GM08714 (cell line): ENCODE measurements around the gene CHST12.

Experiments used
- H3K4me3 ChIP-seq: fragments of 200-500 bp; sonication (Bioruptor generic); 2 replicates; pipeline ENCODE4 v1.5.1; 2014; ENCODE audit warnings: mild to moderate bottlenecking, low read length, inconsistent platforms
- ZNF274 ChIP-seq: IDR thresholded peaks from 2 replicates; pipeline ENCODE4 v1.6.1; 2012; ENCODE audit warnings: mild to moderate bottlenecking, low read depth, low read length

Gene CHST12

DNA sequence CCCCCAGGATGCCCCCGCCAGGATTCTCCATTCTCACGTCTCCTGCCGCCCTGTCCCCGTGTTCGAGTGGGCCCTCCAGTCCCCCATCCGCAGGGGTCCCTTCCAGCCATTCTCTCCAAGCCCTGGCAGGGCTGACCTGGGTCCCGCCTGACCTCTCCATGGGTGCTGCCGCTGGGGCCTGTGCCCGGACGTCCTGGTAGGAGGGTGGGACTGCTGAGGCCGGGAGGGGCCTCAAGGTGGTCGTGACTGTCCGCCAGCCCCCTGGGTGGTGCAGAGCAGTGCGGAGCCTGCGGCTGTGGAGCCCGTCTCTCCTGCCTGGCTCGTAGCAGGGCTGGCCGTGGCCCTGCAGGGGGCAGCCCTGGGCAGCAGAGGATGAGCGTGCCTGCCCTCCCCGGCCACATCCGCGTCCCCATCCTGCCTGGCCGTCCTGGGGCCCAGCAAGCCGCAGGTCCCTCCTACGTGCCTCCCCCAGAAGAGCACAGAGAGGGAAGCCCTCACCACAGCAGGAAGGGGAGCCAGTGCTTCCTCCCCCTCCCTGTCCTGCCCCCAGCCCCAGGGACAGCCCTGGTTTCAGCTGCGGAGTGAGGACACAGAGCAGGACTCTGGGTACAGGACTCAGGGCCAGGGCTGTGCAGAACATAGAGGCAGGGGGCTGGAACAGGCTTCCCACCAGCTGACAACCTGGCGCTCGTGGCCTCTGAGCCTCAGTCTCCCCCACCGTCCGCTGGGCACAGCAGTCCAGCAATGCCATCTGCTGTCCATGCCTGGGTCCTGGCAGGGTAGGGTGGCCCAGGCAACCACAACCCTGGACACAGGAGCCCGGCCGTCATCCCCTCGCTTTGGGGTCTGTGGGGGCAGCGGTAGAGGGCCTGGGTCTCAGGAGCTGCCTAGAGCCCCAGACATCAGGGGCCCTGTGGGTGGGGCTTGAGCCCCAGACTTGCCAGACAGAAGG lies 74.3 kb downstream of the CHST12 start:
- no peak overlapping the region for H3K4me3 ChIP-seq
- no peak for TF ChIP-seq ZNF274

DNA sequence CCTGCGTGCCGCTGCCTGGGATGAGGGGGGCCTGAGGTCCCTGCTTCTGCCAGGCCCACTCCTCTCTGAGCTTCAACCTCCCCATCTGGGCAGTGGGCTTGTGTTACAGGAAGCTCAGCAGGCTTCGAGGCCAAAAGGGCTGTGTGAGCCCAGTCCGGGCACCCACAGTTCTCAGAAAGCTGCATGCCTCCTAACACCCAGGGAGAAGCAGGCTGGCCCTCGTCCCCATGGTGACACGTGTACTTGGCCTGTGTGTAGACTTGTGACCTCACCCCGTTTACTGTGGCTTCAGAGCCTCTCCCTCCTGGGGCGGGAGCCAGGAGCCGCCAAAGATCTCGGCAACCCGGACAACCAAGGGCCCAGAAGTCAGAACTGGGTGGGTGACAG lies 75.0 kb downstream of the CHST12 start:
- no peak for TF ChIP-seq ZNF274
- no peak overlapping the region for H3K4me3 ChIP-seq

DNA sequence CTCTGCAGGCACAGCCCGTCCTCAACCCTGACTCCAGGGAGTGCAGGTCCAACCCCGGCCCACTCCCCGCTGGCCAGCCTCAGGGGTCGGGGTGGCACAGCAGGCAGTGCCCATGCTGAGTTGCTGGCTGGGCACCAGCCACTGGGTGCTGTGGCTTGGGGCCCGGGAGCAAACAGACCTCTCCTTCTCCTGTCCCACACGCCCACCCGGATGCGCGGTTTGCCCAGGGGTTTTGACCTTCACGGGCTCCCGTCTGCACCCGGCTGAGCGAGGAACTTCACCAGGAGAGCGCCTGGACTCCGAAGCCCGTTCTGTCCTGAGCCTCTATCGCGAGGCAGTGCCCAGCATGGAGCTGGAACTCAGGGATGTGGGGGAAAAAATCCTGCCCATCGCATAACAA lies 75.4 kb downstream of the CHST12 start:
- no peak overlapping the region for H3K4me3 ChIP-seq
- TF ChIP-seq ZNF274, result no peak

DNA sequence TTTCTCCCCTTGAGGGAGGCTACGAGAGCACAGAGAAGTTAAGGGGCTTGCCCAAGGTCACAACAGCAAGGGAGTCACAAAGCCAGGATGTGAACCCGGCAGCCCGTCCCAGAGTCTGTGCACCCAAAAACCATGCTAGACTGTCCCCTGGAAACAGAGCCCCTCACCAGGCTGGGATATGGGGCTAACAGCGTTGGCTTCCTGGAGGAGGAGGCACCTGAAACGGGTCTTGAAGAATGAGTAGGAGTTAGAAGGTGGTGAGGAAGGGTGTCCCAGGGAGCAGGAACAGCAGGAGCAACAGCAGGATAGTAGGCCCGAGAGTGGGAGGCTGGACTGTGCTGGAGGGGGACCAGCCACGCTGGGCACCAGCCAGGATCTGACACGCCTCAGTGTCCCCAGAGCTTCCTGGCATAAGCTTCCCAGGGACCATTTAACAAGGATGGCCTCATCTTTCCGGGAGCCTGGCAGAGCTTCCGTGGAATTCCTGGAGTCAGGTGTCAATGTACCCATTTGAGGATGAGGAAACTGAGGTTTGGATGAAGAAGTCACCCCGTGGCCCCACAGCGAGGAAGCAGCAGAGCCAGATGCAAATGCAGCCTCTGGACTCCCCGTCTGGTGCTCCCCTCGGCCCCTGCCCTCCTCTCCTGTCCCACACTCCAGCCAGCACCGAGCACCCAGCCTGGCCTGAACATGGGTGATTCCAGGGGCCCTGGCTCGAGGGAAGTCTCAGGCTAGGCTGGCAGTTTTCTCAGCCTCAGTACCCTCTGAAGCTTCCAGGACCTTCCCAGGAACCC lies 76.1 kb downstream of the CHST12 start:
- TF ChIP-seq ZNF274, result no peak

DNA sequence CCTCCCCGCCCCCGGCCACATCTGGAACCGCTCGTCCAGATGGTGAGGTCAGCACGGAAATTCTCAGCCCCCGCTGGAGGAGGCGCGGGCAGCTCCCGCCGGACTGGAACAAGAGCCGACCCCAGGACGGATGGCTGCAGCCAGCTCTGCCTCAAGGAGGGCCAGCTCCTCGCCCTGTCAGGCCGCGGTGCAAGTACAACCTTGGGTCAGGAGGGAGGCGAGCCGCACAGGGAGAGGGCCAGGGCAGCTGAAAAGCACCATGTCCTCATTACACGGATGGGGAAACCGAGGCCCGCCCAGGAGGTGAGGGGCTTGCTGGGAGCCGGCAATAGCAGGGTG lies 76.6 kb downstream of the CHST12 start:
- TF ChIP-seq ZNF274, result no peak
- no peak overlapping the region for H3K4me3 ChIP-seq

More for the DNA sequence above, 76.1 kb downstream of the CHST12 start:
- no peak overlapping the region for H3K4me3 ChIP-seq

DNA sequence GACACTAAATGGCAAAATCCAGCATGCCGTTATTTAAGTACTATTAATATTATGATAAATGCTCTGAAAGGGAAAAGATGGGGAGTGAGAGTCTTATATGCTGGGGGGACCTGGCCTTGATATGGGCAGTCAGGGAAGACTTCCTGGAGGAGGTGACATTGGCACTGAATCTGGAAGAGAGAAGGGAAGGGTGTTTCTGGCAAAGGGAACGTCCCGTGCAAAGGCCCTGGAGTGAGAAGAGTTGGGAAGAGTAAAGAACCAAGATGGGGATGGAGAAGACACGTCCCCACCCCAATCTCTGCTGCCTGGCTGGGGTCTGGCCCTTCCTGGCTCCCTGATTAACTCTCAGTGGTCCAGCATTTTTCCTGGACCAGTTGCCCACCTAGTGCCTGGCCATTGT lies 77.8 kb downstream of the CHST12 start:
- no peak for TF ChIP-seq ZNF274
- H3K4me3 ChIP-seq, result no peak overlapping the region

DNA sequence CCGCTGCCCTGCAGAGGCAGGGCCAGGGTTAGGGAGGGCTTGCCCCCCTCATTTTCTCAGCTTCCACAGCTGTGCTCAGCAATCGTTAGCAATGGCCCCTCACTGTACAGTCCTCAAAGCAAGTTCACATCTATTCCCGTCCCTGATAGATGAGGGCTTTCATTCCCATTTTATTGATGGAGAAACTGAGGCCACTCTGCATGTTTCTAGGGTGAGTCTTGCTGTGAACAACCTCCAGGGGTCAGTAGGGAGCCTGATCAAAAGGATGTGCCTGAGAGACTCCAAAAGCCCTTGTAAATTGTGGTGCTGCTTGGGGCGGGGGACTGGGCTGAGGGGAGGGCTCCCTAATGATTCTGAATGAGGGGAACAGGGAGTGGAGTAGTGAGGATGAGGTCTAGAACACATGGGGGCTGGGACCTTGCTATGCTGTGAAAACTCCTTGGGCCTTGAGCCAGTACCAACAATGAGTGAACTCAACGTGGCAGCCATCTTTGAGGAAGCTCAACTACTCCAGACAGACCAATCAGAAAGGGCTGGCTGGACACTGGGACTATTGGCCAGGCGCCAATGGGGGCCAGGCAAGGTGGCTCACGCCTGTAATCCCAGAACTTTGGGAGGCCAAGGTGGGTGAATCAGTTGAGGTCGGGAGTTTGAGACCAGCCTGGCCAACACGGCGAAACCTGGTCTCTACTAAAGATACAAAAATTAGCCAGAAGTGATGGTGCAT lies 79.5 kb downstream of the CHST12 start:
- H3K4me3 ChIP-seq, result no peak overlapping the region
- TF ChIP-seq ZNF274, result no peak

DNA sequence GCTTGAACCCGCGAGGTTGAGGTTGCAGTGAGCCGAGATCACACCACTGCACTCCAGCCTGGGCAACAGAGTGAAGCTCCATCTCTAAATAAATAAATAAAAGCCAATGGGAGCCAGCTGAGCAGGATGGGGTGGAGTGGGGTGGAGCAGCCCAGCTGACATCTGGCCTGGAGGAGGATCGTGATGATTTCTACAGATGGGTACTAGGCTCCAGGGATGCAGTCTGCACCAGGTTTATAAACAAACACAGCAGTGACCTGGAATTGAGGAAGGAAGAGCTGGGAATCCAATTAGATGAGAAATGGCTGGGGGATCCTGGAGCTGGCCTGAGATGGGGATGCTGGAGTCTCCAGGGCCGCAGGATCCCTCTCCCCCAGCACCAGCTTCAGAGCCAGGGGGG lies 80.1 kb downstream of the CHST12 start:
- no peak for TF ChIP-seq ZNF274

DNA sequence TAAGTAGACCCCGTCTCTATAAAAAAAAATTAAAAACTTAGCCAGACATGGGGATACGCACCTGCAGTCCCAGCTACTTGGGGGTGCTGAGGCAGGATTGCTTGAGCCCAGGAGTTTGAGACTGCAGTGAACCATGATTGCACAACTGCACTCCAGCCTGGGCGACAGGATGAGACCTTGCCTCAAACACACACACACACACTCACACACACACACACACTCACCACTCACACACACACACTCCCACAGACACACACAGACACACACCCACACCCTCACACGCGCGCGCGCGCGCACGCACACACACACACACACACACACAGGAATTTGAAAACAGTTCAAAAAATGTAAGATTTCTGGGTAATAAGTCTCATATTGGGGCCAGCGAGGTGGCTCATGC lies 81.5 kb downstream of the CHST12 start:
- no peak for TF ChIP-seq ZNF274
- H3K4me3 ChIP-seq, result no peak overlapping the region

More for the DNA sequence above, 80.1 kb downstream of the CHST12 start:
- no peak overlapping the region for H3K4me3 ChIP-seq

DNA sequence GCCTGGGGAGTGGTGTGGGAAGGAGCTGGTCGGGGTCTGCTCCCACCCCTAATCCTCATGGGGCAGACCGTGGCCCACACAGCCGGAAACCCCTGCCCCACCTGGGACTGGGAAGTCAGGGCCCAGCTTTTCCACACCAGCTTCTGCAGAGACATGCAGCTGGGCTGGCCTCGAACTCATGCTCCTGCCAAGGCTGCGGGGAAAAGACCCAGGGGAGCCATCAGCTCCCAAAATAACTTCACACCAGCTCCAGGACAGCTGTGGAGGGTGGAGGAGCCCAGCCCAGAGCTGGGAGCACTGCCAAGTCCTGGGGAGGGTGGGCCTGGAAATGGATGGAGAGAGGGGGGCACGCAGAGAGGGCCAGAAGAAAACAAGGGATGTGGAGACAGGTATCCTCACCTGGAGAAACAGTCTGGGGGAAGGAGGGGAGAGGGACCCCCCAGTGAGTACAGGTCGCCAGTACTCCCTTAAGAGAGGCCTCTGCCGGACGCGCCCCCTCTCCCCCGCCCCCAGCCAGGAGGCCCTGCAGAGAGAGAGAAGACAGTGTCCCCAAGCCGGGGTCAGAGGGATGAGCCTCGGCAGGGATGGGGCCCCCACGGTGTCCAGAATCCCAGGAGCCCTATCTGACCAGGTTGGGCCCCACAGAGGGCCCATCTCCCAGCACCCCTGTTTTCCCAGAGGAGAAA lies 84.3 kb downstream of the CHST12 start:
- TF ChIP-seq ZNF274, result no peak
- no peak overlapping the region for H3K4me3 ChIP-seq

DNA sequence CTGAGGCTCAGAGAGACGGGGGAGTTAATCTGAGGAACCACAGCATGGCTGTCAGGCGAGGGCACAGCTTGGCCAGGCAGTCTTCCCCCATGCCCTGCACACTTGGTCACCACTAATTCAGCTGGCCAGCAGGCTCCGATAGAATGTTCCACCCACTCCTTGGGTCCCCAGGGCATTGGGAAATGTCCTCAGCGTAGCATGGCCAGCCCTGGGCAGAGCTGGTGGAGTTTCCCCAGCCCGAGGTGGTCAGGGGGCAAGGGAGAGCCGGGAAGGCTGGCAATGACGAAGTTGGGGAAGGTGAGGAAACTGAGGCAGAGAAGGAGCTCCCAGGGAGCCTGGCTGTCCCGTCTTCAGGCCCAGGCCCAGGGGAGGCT lies 84.8 kb downstream of the CHST12 start:
- no peak for TF ChIP-seq ZNF274
- H3K4me3 ChIP-seq, result no peak overlapping the region

DNA sequence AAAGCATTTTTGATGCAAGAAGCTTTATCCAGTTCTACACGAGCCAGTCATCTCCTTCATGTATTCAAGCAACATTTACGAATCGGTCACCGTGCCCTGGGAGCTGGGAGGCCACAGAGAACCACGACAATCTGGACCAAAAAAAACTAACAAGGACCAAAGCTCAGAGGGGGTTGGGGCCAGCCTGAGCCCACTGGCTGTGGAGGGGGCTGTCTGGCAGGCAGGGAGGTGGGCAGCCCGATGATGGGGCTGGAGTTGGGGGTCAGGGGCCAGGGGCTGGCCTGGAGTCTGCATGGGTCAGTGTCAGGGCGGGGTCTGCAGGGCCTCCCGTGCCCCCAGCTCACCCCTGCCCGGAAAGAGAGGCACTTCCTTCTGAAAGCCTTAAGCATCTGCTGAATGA lies 85.3 kb downstream of the CHST12 start:
- no peak for TF ChIP-seq ZNF274
- H3K4me3 ChIP-seq, result no peak overlapping the region

DNA sequence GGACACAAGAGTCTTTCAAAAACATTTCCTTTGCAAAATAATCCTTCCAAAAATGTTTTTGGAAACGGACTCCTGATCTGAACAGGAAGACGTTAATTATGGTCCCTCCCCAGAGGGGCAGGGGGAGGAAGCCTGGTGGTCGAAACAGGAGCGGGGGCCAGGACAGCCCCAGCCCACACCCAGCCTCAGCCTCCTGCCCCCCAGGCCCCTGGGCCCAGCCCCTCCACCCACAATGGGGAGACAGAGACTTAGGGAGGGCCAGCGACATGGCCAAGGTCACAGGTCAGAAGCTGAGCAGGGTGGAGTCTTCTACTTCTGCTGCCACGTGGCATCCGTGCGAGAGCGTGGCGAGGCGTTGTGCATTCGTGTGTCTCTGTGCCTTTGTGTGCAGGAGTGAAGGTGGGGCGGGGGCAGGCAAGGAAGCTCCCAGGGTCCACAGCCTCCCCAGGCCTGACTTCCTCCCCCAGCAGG lies 86.8 kb downstream of the CHST12 start:
- no peak for TF ChIP-seq ZNF274
- no peak overlapping the region for H3K4me3 ChIP-seq

DNA sequence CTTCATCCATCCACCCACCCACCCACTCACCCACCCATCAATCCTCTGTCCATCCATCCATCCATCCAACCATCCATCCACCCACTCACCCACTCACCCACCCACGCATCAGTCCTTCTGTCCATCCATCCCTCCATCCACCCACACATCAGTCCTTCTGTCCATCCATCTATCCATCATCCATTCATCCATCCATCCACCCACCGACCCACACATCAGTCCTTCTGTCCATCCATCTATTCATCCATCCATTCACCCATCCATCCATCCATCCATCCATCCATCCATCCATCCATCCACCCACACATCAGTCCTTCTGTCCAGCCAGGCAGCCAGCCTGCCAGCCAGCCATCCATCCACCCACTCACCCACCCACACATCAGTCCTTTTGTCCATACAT lies 88.6 kb downstream of the CHST12 start:
- H3K4me3 ChIP-seq, result no peak overlapping the region
- no peak for TF ChIP-seq ZNF274
